GM12864 (cell line): ENCODE measurements around the gene TRPM5.

Experiments
- DNase-seq: peaks from one replicate; pipeline ENCODE4 v3.0.0-alpha.2; 2011; ENCODE audit warnings: low read depth
- H3K4me3 ChIP-seq: 2 replicates; pipeline ENCODE4 v1.5.1; 2011; ENCODE audit warnings: mild to moderate bottlenecking, low read depth, low read length, control low read depth
- CTCF ChIP-seq: IDR thresholded peaks from 2 replicates; pipeline ENCODE4 v1.5.1; 2011; ENCODE audit warnings: low read depth, mild to moderate bottlenecking, moderate library complexity, low read length, control low read depth, inconsistent platforms; ENCODE audit errors: missing control alignments

Gene TRPM5

GRCh38 chr11:2418693-2419360 is 25.5 kb downstream of the TRPM5 start:
- no peak overlapping the region for H3K4me3 ChIP-seq
- no peak for TF ChIP-seq CTCF
- DNase-seq = no peak

GRCh38 chr11:2417856-2418692 is 26.2 kb downstream of the TRPM5 start:
- no peak for TF ChIP-seq CTCF
- no peak for DNase-seq
- no peak overlapping the region for H3K4me3 ChIP-seq

- no peak for DNase-seq
- TF ChIP-seq CTCF = no peak
- no peak overlapping the region for H3K4me3 ChIP-seq
Measured at GRCh38 chr11:2416765-2417164, 27.5 kb downstream of the TRPM5 start.

GRCh38 chr11:2415601-2416380 is 28.5 kb downstream of the TRPM5 start:
- no peak overlapping the region for H3K4me3 ChIP-seq
- DNase-seq = no peak
- TF ChIP-seq CTCF = peak; percentile 18

DNA sequence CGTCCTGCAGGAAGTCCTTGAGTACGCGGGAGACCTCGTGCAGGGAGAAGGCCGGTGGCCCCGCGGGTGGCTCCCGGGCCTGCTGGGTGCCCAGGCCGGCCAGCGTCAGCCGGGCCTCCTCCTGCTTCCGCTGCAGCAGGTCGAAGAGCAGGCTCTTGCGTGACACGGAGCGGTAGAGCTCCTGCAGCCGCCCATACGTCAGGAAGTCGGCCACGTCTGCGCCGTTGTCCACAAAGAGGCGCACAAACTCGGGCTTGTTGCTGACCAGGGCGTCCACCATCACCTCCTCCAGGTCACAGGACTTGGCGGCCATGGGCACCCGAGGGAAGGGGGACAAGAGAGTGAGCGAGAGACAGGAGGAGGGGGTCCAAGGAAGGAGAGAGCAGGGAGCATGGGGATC is 29.1 kb downstream of the TRPM5 start:
- no peak overlapping the region for H3K4me3 ChIP-seq
- no peak for DNase-seq
- no peak for TF ChIP-seq CTCF

- TF ChIP-seq CTCF = no peak
- H3K4me3 ChIP-seq = no peak overlapping the region
Measured at GRCh38 chr11:2414616-2415015, 29.7 kb downstream of the TRPM5 start.

More at GRCh38 chr11:2414616-2415015, 29.7 kb downstream of the TRPM5 start:
- DNase-seq = no peak
